PC-3 (cell line): ENCODE data around the gene GJD3.

ENCODE experiments used
- CTCF ChIP-seq: fragments of 300-600 bp; sonication (generic); conservative IDR thresholded peaks from 2 replicates; pipeline ENCODE4 v1.5.1; 2017; ENCODE audit warnings: antibody characterized with exemption, low read depth, mild to moderate bottlenecking, low read length
- EZH2phosphoT487 ChIP-seq: fragments of 300-600 bp; sonication (generic); IDR thresholded peaks from 2 replicates; pipeline ENCODE4 v1.6.1; 2018; ENCODE audit warnings: mild to moderate bottlenecking, antibody characterized with exemption, low read length, borderline replicate concordance

DNA sequence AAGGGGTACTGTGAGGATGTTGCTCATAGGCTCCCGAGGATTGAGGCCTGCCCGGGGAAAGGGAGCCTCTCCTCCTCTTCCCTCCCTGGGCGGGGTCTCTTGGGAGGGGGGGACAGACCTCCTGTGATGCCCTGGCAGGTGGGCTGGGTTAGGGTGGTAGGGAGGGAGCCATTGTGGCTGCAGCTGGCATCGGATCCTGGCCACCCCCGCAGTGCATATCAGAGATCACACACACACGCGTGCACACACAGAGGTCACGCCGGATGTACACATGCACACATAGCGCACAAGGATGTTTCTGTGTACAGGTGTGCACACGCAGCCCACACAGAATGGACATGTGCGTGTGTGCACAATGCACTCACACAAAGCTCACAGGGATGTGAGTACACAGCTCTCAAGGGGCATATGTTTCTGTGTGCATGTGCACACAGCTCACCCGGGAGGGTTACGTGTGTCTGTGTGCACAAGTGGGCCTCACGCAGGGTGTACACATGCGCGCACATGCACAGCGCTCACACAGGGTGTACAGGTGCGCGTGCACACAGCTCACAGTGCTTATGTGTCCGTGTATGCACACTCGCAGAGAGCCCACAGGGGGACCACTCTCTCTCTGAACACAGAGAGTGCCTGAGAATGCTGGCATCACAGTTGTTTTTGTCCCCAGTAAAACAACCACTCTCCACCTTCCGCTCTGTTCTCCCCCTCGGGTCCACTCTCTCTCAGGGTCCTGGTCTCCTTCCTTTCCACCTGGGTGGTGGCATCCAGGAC lies 2.4 kb downstream of the GJD3 start:
- TF ChIP-seq CTCF (no peak), EZH2phosphoT487 (no peak)
